ENCODE measurements around the gene ANKRD35.
"Not testable (repeated sequence)": the region's sequence is repeated elsewhere in the genome, so short reads cannot be mapped to it uniquely, and the experiment has no call there.

ANKRD35 gene

DNA sequence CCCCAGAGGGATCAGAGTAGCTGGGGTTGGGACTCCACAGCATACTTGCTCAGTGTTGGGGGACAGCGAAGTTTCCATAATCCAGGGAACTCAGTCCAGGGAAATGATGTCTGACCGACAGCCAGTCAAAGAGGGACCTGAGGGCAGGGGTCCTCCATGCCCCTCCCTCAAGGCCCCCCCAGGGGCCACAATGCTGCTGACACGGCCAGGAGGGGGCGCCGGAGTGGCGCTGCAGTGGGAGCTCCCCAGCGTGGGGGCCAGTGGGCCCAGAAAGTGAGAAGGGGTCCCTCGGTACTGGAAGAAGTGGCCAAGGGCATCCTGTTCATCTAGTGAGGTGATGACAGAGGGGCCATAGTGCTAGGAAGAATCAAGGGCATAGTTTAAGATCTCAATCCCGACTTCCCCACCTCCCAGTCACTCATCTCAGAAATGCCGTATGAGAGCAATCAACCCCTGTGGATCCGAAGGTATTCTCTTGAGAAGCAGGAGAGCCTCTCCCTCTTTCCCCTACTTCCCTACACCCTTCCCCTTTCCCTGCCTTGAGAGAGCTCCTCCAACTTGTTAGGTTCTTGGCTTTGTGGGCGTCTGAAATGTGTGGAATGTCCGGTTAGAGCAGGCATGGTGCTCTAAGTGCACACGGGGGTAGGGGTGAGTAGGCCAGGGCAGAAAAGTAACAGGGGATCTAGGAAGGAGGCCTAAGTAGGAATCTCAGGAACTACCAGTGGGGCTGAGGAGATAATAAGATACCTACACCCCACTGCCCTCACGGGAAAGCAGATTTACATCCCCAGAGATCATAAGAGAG, 36.1 kb downstream of the ANKRD35 start:
- no peak for DNase-seq

DNA sequence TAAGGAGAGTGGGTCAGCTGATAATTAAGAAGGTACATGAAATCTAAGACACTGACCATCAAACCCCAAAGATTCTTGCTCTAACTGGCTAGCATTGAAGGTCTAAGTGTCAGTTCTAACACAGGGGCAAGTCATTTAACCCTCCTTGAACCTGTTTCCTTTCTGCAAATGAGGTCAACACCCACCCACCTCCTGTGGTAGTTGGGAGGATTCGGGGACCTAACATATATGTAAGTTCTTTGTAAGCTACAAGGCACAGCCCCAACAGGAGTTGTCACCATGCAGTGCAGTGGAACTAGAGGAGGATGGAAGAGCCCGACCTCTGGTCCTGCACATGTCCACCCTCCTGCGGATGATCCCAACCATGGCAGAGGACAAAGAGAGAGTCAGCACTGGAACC, 37.8 kb downstream of the ANKRD35 start:
- no peak for DNase-seq

DNA sequence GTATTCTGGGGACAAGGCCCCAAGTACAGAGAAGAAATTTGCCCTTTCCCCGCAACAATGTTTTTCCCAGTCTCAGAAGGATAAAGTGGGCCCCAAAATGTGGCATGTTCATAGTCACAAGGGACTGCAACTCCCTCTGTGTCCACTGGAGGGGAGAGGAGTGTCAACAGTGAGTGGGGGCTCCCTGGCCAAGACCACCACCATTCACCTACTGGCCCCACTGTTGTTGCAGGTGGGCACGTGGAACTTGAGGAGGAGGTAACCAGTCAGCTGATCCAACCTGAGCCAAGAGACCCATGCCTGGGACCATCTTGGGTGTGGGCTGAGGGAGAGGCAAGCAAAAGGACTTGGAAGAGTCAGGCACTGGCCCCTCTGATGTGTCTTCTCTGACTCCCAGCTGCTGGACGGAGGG, 39.5 kb downstream of the ANKRD35 start:
- DNase-seq: no peak

DNA sequence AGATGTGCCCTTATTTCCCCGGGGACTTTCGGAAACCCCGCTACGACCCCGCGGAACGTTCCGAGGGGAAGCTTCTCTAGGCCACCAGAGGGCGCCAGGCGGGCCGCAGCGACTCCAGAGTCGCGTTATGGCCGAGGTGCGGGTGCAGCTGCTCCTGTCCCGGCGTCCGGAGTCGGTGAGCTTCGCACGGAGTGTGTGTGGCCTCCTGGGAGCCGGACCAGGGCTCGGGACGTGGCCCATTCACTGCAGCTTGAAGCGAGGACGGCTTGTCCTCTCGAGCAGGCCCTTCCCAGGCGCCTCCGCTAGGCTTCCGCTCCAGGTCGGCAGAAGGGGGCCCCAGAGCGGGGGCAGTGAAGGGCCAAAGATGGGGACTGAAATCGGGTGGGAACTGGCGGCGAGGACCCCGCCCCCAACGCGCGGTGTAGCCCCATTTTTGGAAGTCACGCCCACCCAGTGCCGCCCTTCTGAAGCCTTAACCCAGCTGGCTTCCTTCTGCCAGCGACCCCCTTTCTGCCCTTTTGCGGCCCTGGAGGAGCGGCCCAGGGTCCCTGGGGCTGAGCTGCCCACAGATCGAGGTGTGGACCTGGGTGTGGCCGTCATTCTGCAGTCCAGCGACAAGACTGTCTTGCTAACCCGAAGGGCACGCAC, 40.0 kb downstream of the ANKRD35 start, which contains the start of gene NUDT17:
Gene NUDT17 (plus strand): TSS at position 117 of the 648 bp plus-strand sequence. CDS start 11 bp downstream, at position 128.
- DNase-seq: peak; percentile 59

DNA sequence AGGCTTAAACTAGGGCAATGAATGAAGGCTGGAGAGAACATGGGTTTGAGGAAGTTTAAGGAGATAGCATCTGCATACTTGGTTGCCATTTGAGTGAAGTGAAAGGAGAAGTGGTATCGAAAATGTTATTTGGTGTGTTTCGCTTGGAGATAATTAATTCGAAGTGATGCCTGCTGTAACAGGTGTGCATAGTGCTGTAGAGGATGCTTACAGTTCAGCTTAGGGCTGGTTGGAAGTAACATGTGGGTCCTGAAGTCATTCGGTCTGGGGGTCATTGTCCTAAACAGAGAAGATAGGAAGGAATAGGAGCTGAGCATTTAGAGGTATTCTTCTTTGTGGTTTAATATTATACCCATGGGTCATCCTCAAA, 40.5 kb downstream of the ANKRD35 start:
- no peak for DNase-seq

DNA sequence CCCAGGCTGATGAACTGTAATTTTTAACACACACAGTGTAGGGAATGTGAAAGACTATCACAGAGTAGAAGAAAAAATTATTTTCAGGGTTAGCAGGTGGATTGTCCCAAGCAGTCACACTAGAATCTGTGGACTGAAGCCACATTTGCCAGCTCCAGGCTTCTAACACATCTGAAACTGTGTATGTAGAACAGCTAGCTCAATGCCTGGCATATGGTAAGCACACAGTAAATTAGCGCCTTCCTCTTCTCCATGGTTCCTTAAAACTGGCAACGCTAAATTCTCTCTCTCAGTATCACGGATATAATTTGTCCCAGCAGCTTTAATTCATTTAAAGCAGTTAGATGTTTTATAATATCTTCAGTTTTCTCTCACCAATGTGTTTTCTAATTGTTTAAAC, 42.6 kb downstream of the ANKRD35 start:
- DNase-seq: no peak

DNA sequence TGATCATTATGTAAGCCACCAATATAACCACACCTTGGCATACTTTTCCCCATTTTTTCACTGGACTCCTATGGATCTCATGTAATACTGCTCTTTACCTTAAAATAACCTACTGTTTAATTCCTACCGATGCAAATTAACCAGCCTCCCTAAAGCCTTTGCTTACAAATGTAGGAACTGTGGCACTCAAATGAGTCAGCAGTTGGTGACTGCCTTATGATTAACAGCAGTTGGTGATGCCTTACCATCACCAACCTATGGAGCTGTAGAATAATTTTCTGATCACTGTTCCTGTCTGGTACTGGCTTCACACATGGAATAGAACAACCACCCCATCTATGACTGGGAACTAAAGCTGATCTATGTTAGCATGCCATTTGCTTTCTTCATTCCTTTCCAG, 48.0 kb downstream of the ANKRD35 start:
- DNase-seq: no peak

DNA sequence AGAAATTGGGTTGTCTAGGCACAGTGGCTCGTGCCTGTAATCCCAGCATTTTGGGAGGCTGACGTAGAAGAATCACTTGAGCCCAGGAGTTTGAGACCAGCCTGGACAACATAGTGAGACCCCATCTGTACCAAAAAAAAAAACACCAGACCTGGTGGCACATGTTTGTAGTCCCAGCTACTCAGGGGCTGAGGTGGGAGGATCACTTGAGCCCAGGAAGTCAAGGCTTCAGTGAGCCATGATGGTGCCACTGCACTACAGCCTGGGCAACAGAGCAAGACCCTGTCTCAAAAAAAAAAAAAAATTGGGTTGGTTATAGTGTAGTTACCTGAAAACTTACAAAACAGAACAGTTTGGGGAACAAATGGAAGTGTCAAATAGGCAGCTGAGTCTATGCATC, 54.9 kb downstream of the ANKRD35 start:
- not testable (repeated sequence) for DNase-seq

DNA sequence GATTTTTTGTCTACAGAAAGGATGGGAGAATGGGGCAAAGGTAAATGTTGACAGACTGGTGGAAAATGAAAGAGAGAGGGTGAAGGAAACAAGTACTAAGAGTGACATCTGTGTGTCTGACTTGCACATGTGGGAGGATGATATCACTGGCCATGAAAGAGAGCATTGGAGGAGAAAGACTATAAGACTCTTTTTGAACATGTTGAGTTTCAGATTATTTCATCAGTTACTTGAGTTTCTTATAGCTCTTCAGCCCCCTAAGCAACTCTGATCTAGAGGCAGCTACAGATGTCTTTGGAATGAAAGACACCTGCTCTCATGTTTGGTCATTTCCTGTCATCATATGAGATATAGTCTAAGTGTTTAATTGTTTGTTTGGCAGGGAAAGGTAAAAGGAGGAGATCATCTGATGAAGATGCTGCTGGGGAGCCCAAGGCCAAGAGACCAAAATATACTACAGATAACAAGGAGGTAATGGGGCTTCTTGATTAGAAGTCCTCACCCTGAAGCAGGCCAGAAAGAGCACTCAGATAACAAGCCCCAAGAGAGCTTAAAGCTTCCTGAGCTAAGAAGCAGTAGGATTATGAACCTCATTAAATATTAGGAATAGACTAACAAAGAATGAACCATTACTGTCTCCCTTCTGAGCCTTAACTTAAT, 57.2 kb downstream of the ANKRD35 start:
- no peak for DNase-seq

DNA sequence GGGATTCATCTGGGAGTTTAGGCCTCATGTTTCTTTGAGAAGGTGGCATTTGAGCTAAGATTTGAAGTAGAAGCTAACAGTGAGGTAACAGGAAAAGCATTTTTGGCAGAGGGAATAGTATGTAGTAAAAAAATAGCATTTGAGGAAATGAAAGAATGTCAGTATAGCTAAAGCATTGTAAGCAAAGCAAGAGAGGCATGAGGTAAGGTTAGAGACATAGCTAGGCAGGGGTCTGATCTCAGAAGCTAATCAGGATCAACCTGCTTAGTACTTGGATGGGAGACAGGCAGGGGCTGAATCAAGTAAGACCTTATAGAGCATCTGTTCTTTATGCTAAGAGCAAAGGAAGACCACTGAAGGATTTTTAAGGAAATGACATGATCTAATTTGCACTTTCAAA, 57.7 kb downstream of the ANKRD35 start:
- no peak for DNase-seq

DNA sequence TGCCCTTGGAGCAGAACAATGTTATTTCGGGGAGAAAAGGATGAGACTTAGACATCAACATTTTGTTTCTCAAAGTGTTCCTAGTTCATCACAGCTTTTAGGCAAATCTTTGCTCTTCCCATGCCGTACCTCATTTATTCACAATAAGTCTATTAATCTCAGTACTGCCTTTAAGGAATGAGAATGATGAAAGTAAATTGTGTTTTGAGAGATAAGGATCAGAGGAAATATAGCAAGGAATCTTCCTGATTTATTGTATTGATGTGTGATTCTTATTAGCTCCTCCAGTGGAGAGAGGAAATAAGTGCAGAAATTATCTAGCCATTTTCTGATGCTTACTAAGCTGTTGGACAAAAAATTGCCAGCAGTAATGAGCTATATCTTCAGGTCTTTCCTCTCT, 59.6 kb downstream of the ANKRD35 start:
- DNase-seq: no peak

DNA sequence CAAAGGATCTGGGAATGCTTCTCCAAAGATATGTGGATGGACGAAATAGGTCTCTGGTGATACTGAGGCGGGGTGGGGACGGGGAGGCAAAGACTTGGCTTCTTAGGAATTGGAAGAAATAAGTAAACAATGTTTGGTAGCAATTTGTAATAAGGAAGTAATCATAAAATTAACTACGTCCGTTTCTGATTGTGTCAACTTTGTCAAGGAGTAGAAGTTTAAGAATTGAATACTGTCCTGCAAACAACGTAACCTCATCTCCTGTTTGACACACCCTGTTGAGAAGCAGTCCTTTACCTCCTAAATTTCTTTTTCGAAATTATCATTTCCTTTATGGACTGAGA, 61.2 kb downstream of the ANKRD35 start:
- no peak for DNase-seq

DNA sequence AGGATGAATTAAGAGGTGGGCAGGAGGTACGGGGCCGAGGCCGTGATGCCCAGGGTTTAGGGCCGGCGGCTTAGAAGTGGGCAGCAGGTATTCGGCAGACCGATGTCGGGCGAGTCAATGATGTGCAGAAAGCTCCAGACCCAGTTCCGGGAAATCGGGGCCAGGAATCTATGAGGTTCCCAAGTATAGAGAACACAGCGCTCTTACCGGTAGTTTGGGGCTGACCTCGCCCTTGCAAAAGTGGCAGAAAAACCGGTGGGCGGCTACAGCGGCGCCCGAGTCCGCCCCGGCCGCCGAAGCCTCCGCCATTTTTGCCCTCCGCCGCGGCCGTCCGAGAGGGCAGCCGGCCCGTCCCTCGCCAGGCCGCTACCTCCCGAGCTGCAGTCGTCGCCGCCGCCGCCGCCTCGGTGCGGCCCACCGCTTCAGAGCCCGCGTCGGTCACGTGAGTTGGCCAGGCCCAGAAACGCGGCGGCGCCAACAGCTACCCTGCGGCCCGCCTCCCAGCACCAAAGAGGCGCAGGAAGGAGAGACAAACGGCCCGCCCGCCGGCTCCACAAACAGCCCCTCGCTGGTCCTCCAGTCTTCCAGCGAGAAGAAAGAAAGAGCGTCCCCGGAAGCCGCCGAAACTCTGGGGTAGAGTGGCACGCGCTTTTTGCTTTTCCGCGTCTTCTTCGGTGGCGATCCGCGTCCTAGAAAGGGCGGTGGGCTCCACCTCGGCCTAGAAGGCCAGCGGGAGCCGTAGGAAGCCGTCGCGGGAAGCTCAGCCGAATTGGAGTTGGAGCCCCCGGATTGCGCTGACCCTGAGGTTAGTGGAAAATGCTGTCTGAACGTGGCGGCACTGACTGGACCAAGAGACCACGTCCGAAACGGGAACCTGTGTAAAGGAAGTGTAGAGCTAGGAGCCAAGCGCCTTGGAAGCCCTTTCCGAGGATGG, 61.8 kb downstream of the ANKRD35 start, which contains the start of the genes POLR3C and RNF115:
Gene POLR3C (plus strand): TSS at position 636 of the 934 bp plus-strand sequence. CDS start 1,577 bp downstream, outside the sequence.
Gene RNF115 (minus strand): TSS at position 531 of the 934 bp plus-strand sequence. CDS start 222 bp downstream, at position 309.
- peak; percentile 93 for DNase-seq

DNA sequence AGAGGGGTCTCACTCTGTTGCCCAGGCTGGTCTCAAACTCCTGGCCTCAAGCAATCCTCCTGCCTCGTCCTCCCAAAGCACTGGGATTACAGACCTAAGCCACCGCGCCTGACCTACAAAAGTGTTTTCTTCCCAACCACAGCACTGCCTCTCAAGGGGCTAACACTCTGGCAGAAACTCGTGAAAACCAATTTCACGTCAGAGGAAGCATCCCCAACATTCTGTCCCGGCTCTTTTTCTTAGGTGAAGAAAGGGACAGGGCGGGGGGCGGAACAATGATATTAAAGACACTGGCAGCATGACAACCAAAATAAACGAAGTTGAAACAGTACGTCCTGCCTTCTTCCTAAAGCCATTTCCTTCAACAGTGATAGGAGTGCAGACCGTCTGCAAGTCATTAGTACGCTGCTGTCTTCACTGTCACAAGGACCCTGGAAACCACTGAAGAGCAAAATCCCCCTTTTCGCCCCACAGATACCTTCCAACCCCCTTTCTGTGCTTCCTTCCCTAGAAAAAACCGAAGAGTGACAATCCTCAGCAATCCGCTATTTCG, 62.8 kb downstream of the ANKRD35 start:
- not testable (repeated sequence) for DNase-seq

DNA sequence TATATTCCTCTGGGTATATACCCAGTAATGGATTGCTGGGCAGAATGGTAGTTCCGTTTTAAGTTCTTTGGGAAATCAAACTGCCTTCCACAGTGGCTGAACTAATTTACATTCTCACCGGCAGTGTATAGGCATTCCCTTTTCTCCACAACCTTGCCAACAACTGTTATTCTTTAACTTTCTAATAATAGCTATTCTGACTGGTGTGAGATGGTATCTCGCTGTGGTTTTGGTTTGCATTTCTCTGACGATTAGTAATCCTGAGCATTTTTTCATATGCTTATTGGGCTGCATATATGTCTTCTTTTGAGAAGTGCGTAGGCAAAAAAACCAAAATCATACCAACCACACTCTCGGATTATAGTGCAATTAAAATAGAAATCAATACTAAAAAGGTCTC, 67.6 kb downstream of the ANKRD35 start:
- not testable (repeated sequence) for DNase-seq
